ENCODE data around the gene WHRN.

WHRN gene

GRCh38 chr9:114356792-114357191 lies 148.5 kb downstream of the WHRN start:
- no peak for DNase-seq

- DNase-seq = no peak
Observed at GRCh38 chr9:114355821-114356220, 149.5 kb downstream of the WHRN start.

Measured in hematopoietic multipotent progenitor cell treated with erythropoietin and hydrocortisone succinate and interleukin-3 and kit ligand, for 8 days (in vitro differentiated cells).